Measurements from ENCODE around the gene KCTD17.

Gene KCTD17, protein sequence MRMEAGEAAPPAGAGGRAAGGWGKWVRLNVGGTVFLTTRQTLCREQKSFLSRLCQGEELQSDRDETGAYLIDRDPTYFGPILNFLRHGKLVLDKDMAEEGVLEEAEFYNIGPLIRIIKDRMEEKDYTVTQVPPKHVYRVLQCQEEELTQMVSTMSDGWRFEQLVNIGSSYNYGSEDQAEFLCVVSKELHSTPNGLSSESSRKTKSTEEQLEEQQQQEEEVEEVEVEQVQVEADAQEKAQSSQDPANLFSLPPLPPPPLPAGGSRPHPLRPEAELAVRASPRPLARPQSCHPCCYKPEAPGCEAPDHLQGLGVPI

DNA sequence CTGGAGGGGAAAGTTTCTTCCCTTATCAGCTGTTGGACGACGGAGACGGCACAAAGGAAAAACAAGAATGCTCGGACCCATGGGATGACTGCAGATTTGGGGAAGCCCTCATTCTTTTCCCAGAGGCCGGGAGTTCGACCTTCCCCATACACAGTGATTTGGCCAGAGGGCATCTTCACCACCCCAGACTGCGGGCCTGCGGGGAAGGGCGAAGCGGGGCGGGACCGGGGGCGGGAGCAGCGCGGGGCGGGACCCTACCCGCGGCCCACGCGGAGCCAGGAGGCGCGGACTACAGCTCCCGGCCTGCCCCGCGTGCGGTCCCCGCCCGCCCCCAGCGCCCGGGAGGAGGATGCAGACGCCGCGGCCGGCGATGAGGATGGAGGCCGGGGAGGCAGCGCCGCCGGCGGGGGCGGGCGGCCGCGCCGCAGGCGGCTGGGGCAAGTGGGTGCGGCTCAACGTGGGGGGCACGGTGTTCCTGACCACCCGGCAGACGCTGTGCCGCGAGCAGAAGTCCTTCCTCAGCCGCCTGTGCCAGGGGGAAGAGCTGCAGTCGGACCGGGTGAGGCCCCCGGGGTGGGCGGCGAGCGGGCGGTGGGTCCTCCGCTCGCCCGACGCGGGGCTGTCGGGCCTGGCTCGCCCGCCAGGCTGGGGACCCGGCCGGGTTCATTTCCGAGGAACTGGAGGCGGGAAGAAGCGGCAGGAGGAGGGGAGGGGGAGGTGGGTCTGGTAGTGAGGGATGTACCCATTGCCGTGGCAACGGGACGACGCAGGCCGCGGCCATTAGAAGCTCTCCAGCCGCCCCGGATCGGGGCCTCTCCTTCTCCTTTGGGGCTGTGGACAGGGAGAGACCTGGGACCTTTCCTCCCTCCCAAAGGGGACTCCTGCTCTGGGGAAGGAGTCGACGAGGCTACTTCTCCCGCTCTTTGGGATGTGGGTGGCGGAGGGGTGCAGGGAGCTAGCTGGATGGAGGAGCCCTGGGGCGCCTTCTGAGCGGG, at the start of gene KCTD17:
Gene KCTD17 (plus strand): TSS at position 352 of the 995 bp plus-strand sequence. CDS start 19 bp downstream, at position 371.
- peak; percentile 40 for DNase-seq (ENCODE audit: low read depth)

DNA sequence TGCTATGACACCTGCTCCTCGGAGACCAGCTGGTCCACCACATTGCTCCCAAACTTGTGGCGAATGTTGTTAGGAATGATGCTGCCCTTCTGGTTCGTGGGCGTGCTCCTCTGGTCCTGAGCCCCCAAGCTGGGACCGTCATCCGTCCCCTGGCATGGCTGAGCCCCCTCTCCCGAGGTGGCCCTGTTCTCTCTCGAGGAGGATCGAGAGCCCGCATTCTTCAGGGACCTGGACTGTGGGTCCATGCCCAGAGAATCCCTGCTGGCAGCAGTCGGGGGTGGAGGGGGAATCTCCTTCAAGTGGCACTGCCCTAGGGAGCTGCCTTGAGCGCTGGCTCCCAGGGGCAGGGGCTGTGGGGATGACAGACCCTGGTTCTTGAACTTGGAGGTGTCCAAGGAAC, 49.7 kb upstream of the KCTD17 start:
- no peak for DNase-seq (ENCODE audit: low read depth)

DNA sequence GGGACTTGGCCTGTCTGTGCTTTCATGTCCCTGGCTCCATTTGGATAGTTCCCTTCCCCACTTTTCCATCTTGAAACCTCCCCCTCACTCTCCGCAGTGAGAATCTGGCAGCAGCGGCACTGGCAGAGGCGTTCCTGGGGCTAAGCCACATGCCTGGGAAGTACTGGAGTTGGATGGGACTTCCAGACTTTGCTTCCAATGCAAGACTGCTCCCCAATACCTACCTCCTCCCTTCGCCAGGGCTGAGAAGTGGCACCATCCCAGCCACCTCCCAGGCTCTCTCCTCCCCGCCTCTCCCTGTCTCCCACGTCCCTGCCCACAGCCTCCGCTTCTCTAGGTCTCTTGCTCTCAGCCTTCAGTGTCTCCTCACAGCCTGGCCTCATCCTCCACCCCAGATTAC, 48.9 kb upstream of the KCTD17 start:
- DNase-seq (ENCODE audit: low read depth) = no peak

DNA sequence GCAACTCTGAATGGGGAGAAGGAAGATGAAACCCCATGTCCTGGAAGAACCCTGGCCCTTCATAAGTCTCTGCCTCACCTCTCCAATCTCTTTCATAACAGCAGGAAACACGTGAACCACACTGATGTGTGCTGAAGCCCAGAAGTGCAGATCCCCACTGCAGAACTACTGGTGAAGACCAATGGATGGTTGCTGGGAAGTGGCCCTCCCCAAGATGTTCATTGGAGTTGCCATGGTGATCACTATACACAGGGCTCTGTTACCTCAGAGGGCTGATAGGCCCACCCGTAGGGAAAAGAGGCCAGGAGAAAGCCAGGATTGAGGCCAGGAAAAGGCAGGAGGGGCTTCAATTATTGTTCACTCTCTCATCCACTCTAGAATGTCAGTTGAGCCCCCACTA, 43.9 kb upstream of the KCTD17 start:
- no peak for DNase-seq (ENCODE audit: low read depth)

DNA sequence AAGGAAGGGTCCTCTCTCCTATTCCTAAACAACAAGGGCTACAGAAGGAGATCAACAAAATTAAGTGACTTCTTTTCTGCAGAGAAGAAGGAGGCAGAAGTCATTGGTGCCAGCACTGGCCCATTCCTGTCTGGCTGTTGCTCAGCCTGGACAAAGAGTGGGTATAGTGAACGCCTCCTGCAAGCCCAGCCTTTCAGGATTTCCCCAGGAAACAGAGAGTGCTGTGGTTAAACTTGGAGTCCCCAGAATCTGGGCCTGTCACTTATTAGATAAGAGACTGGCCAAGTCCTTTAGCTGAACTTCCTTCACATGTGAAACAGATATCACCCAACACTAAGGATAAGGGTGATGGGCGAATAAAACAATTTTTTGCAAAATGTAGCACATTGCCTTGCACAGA, 43.2 kb upstream of the KCTD17 start:
- no peak for DNase-seq (ENCODE audit: low read depth)

DNA sequence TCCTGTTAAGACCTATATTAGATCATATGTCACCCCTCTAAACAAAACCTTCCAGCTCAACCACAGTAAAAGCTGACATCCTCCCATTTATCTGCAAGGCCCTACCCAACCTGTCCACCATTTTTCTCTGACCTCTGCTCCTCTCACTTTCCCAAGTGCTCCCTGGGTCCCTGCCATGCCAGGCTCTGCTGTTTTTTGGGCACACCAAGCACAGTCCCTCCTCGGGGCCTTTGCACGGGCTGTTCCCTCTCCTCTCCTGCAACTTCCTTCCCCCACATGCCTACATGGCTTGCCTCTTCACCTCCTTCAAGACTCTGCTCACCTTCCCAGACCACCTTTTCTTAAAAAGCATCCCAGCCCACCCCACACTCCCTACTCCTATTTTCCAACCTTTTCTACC, 42.1 kb upstream of the KCTD17 start:
- no peak for DNase-seq (ENCODE audit: low read depth)

DNA sequence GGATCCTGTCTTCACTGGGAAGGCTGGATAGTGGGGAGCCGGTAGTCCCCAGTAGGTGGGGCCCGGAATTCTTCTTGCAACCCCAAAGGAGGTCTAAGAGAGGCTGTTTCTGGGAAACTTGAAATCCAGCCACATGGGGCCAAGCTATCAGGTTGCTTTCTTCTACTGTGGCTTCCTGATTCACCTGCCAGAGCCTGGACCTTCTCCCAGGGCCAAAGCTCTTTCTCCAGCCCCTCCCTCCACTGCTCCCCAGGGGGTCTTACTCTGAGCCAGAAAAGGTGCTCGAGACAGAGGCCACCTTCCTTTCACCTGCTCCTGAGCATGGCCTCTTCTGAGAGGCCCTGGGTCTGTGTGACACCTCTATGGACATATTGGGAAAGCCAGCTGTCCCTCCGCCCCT, 41.4 kb upstream of the KCTD17 start:
- DNase-seq (ENCODE audit: low read depth) = no peak

DNA sequence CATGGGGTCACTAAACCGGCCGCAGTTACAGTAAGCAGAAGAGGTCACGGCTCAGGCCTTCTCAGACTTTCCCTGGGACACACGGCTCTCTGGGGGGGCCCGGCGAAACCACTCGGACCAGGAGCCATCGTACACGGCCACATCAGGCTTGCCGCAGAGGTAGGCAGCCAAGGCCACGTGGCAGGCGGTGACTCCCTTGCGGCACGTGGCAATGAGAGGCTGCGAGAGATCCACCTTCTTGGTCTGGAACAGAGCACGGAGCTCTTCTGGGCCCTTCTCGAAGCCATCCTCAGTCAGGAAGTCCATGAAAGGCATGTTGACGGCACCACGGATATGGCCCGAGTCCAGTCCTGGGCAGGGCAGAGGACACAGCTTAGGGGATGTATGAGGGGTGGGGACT, 40.6 kb upstream of the KCTD17 start:
- DNase-seq (ENCODE audit: low read depth) = no peak

DNA sequence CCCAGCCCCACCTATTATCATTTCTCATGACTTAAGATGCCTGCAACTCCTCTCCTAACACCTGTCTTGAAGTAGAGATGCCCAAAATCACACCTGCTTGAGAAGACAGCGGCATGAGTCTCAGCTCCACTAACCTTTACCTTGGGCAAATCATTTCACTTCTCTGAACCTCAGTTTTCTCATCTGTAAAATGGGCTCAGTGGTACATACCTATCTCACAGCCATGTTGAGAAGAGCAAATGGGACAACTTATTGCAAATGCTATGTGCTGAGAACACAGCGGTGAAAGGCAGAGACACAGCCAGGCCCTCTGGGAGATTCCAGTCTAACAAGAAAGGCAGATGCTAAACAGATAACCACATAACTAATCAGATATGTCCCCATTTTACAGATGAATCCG, 40.1 kb upstream of the KCTD17 start:
- DNase-seq (ENCODE audit: low read depth) = no peak

DNA sequence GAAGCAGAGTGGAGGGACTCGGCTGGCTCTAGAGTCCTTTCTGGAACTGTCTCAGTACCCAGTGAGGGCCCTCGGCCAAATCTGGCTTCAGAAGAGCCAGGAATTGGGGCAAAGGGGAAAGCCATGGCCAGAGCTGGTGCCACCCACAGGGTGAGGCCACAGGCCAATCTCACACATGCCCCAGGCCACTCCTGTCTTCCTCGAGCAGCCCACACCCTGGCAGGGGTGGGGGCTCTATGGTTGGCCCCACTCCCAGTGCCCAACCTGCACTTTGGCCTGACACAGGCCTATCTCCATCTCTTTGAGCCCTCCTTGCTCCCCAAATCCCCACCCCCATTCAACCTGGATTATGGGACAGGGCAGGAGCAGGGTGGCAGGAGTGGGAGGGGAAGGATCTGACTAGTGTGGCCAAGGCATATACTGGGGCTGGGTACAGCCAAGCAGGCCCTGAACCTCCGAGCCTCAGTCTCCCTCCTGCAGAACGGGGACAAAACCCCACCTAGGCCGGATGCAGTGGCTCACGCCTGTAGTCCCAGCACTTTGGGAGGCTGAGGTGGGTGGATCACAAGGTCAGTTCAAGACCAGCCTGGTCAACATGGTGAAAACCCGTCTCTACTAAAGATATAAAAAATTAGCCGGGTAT, 39.2 kb upstream of the KCTD17 start:
- no peak for DNase-seq (ENCODE audit: low read depth)

DNA sequence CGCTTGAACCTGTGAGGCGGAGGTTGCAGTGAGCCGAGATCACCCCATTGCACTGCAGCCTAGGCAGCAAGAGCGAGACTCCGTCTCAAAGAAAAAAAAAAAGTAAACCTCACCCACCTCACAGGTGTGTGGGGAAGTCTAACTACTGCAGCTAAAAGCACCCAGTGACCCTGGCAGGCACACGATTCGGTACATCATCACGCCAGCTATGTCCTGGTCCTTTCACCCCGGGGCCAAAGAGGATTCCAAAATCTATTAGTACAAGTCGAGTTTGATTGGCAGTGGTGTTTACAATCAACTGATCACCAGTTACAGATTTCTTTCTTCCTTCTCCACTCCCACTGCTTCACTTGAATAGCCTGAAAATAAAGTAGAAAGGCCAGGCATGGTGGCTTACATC, 38.6 kb upstream of the KCTD17 start:
- no peak for DNase-seq (ENCODE audit: low read depth)

DNA sequence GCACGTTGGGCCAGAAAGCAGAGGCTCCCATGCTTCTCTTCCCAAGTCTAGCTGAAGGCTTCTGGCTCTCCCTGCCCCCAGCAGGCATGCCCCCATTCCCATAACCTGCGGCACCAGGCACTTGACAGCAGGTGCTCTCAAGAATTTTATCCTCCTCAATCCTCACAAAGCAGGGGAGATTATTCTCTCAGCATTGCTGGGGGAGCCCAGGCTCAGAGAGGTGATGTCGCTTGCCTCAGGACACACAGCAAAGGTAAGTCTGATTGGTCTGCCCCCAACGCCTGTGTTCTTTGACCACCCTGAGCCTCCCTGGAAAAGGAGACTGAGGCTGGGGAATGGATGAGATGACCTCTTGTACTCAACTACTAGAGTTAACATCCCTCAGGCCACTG, 37.1 kb upstream of the KCTD17 start:
- no peak for DNase-seq (ENCODE audit: low read depth)

DNA sequence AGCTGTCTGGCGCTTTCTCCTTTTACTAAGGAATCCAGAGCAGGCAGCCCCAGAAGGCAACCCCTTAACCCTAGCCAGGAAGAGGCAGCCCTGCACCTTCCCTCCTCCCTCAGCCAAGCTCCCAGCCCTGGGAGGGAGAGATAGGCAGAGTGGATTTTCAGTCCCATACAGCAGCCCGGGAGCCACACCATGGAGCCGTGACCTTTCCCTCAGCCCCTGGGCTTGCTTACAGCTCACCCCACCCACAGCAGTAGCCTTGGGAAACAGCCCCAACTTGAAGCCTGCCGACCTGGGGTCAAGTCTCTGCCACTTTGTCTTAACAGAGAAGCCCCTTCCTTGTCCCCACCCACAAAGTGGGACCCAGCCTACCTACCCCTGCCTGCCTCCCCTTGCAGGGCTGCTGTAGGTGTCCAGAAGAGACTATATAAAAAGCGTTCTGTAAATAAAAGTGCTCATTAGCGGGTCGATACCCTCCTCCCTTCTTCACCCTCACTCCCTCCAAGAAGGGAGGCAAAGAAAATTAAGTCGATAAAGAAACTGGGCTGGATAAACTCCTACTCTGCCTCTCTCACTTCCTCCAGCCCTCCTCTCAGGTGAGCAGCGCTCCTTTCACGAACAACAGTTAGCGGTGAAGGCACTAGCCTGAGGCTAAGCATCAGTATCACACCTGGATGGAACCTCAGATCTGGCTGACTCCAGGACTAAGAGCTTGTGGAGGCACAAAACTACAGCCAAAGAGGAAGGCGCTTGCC, 36.5 kb upstream of the KCTD17 start:
- DNase-seq (ENCODE audit: low read depth) = no peak

DNA sequence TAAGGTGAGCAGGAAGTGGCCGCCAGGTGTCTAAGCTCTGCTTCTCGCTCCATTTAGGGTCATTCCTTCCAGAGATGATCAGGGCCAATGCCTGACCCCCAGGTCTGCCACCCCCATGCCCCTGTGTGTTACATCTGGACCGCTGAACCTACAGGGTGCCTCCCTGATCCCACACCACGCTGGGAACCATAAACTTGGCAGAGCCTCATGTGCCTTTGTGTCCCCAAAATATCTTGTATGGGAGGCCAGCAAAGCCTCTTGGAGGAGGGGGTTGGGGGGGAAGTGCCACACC, 36.0 kb upstream of the KCTD17 start:
- DNase-seq (ENCODE audit: low read depth) = no peak

DNA sequence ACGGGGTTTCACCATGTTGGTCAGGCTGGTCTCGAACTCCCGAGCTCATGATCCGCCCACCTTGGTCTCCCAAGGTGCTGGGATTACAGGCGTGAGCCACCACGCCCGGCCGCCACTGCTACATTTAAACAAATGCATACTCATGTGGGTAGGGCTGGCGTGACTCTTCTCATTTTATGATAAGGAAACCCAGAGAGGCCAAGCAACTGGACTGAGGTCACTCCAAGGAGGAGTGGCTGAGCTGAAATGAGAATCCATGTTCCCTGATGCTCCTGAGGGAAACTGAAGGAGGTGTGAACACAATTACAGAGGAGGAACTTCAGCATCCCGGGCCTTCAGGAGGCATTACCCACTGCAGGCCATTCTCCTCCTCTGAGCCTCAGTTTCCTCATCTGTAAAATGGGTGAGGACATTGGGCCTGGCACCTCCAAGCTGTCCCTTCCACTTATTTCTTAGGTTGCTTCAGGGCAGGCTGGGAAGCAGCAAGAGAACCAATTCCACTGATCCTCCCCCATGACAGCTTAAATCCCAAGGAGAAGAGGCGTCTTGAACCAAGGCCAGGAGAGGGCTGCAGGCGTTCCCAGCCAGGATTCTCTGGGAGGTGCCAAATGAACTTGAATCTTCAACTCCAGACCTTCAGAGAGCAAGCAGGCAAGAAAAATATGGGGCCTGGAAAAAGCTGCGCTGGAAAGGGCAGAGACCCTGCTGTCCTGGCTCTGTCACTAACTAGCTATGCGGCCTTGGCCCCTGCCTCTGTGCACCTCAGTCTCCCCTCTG, 35.2 kb upstream of the KCTD17 start:
- DNase-seq (ENCODE audit: low read depth) = no peak

DNA sequence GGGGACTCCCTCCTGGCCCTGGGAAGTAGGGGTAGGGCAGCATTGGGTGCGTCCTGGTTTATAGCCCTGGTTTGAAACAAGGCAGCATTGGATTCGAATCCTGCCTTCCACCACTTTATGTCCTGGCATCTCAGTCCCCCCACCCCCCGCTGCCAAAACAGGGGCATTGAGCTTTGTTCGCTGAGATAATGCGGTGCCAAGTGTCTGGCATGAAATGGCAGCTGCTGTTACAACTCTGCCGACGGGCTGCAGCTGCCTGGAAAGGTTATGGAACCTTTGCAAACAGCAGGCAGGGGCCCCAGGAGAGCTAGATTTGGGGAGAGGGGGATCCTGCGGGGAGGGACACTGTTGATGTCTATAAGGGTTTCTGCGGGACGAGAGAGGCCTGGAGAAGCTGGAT, 34.2 kb upstream of the KCTD17 start:
- no peak for DNase-seq (ENCODE audit: low read depth)

DNA sequence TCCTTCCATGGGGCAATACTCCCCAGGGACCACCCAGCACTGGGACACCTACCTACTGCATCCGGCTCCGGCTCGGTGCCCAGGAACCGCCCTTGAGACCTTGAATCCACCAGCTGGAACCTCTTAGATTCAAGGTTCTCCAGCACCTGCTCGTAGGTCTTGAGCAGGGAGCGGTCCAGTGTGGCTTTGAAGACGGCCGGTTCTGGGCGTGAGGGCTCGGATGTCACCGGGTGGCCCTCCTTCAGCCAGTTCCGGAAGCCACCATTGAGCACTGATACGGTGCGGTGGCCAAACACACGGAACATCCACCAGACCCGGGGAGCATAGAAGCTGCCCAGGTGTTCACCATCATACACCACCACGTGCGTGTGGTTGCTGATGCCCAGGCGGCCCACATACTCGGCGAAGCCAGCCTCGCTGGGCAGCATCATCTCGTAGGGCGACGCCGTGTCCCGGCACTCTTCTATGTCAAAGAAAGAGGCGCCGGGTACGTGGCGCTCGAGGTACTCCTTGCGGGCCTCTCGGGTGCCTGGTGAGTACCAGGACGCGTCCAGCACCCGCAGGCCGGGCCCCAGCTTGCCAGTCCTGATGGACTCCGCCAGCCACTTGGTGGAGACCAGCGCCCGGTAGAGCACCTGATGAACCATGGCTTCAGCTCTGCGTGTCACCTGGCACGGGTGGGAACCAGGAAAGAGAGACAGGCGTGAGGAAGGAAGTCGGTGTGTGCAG, 33.3 kb upstream of the KCTD17 start:
- DNase-seq (ENCODE audit: low read depth) = no peak

DNA sequence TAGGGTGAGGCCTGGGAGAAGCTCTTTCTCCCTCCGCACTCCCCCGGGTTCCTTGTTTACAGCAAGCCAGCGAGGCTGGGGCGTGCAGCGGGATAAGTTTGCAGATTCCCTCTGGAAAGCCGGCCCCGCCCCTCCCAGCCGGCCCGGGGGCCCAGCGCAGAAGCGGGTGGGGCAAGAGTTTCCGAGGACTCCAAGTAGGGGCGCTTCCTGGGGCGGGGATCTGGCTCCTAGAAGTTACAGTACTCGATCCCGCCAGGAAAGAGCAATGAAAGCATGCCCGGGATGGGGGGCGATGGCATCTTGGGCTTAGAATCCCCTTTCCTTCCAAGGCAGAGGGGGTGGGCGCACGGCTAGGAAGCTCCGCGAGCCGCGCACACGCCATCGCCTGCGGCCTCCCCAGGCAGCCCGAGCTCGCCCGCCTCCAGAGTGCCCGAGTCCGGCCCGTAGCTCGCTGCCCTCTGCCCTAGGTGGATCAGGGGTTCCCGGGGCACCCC, 32.7 kb upstream of the KCTD17 start:
- no peak for DNase-seq (ENCODE audit: low read depth)

DNA sequence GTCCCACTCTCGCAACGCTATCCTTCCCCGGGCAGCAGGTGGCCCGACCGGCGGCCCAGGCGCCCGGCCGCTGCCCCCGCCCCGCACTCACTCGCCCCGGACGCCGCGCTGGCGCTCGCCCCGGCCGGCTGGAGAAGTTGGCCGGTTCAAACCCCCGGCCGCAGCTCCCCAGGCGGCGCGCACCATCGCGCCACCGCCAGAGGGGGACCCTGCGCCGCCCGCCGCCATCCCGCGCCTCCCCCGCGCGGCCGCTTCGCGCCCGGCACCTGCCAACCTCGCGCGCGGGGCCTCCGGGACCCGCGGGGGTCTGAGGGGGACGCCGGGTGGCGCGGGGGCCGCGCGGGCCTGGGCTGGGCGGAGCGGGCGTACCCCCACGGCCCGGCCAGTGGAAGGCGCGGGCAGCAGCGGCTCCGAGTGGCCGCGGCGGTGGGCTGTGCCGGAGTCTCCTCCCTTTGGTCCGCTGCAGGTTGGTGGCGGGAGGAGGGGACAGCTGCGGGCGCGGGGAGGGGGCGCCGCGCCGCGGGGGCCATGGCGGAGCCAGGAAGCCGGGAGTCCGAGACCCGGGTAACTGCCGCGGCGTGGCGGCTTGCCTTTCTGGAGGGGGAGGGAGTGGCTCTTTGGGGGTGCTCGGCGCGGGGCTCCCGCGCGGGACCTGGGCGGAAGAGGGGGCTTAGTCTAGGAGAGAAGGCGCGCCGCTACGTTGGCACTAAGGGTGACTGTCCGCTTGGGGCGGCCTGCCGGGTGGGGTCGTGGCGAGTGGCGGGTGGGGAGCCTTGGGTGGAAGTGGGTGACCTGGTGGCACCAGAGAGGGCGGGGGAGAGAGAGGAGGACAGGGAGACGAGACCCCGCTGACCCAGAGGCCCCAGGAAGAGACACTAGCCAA, 32.0 kb upstream of the KCTD17 start, which contains the start of the genes MPST and TST:
Gene MPST (plus strand): TSS at position 434 of the 883 bp plus-strand sequence. CDS start 95 bp downstream, at position 529.
Gene TST (minus strand): TSS at position 139 of the 883 bp plus-strand sequence. CDS start 715 bp downstream, outside the sequence.
- DNase-seq (ENCODE audit: low read depth) = no peak

DNA sequence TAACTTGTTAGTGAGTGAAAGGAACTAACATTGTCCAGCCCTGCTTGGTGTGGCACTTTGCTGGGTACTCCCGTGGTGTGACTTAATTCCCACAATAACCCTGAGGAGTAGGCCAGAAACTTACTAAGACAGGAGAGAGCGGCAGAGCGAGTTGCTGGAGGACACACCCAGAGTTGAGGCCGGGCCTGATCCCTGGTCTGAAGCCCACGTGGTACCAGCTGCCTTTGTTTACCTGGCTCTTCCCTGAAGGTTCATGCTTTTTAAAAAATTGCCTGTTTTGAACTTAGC, 31.4 kb upstream of the KCTD17 start:
- DNase-seq (ENCODE audit: low read depth) = no peak
